ENCODE measurements around the gene LDHAL6B.
A peak's percentile ranks its signal among the peaks of the same experiment; 100 is the strongest.

DNA sequence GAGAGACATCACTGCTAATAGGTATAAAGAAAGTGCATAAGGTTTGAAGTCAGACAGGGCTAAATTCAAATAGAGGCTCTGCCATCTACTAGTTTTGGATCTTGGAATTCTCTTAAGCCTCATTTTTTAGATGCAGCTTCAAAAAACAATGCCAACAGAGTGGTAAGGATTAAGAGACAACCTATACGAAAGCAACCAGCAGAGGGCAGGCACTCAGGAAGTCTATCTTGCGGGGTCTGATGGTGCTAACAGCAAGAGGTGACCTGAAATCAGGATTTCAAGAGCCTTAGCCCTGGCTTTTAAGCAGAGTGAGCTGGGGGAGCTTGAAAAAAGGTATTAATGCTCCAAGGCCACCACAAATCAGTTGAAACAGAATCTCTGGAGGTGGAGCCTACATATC lies 40.7 kb downstream of the LDHAL6B start:
- no peak for TF ChIP-seq ZNF274 (IDR thresholded peaks at IDR 0.05; ENCODE audit: borderline replicate concordance, extremely low read depth, low read length)
- TF ChIP-seq CEBPB (IDR thresholded peaks at IDR 0.05; ENCODE audit: low read depth, low read length): no peak
- TF ChIP-seq SIN3A (conservative IDR thresholded peaks at IDR 0.05 in 1 of 2, IDR thresholded peaks at IDR 0.05 in 1 of 2; ENCODE audit: low read depth in 1 of 2, low read length in 2 of 2): no peak
- no peak for TF ChIP-seq SP2 (IDR thresholded peaks at IDR 0.05; ENCODE audit: low read length)
- TF ChIP-seq, protein P1, sequence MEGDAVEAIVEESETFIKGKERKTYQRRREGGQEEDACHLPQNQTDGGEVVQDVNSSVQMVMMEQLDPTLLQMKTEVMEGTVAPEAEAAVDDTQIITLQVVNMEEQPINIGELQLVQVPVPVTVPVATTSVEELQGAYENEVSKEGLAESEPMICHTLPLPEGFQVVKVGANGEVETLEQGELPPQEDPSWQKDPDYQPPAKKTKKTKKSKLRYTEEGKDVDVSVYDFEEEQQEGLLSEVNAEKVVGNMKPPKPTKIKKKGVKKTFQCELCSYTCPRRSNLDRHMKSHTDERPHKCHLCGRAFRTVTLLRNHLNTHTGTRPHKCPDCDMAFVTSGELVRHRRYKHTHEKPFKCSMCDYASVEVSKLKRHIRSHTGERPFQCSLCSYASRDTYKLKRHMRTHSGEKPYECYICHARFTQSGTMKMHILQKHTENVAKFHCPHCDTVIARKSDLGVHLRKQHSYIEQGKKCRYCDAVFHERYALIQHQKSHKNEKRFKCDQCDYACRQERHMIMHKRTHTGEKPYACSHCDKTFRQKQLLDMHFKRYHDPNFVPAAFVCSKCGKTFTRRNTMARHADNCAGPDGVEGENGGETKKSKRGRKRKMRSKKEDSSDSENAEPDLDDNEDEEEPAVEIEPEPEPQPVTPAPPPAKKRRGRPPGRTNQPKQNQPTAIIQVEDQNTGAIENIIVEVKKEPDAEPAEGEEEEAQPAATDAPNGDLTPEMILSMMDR (IDR thresholded peaks at IDR 0.05; ENCODE audit: control extremely low read depth in 1 of 3, insufficient read depth in 1 of 3, low read depth in 1 of 3, low read length in 3 of 3): peak; percentile 47 to 78 (median 73)
- TF ChIP-seq POLR2A (IDR thresholded peaks at IDR 0.05; ENCODE audit: control extremely low read depth in 1 of 2, low read depth in 2 of 2, low read length in 2 of 2): no peak
- TF ChIP-seq, protein P2, sequence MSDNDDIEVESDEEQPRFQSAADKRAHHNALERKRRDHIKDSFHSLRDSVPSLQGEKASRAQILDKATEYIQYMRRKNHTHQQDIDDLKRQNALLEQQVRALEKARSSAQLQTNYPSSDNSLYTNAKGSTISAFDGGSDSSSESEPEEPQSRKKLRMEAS (IDR thresholded peaks at IDR 0.05): no peak
- no peak for TF ChIP-seq NRF1 (IDR thresholded peaks at IDR 0.05; ENCODE audit: low read depth, low read length)
- no peak for TF ChIP-seq SP1 (IDR thresholded peaks at IDR 0.05; ENCODE audit: low read depth, low read length)
- TF ChIP-seq HDAC2 (IDR thresholded peaks at IDR 0.05; ENCODE audit: borderline replicate concordance in 1 of 2, low read depth in 2 of 2, low read length in 2 of 2): no peak
- TF ChIP-seq HDAC6 (IDR thresholded peaks at IDR 0.05; ENCODE audit: low read depth, low read length): no peak

All from H1 (cell line).